Hepatocyte (in vitro differentiated cells): ENCODE results near the gene RIN3.

ENCODE experiments used
- EZH2phosphoT487 ChIP-seq: fragments of 200-600 bp; sonication (generic); IDR thresholded peaks from one replicate; pipeline ENCODE4 v1.6.1; 2018; ENCODE audit warnings: antibody characterized with exemption, mild to moderate bottlenecking, low read depth, moderate library complexity; ENCODE audit not compliant: unreplicated experiment, severe bottlenecking
- TF ChIP-seq, protein P1 (sequence below): fragments of 200-600 bp; sonication (generic); IDR thresholded peaks from 2 replicates; pipeline ENCODE4 v1.5.1; 2016; ENCODE audit warnings: antibody characterized with exemption, mild to moderate bottlenecking; ENCODE audit not compliant: poor library complexity

DNA sequence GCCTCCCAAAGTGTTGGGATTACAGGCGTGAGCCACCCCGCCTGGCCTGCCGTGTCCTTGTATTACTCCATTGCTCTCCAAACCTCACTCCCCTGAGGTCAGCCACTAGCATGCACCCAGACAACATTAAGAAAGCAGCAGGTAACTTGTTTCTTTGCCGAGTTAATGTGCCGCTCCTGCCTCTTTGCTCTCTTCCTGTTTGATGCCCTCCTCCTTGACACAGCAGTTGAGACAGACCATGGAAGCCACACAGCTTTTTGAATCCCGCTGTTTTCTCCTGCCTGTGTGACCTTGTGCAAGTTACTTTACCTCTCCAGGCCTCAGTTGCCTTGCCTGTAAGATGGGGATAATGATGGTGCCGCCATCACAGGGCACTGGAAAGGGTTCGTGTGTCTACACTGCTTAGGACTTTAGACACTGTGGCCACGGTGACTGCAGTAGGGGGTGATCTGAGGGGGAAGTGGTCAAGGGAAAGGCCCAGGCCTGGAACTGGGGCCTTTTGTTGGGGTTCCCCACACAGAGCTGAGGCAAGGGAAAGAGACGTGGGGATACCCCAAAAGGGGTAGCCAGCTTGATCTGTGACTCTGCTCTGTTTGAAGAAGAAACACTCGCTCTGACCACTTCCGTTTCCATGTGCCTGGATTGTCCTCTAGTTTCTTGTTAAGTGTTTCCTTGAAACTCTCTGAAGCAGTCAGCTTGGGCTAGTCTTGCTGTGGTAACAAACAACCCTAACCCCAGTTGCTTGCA, 69.3 kb downstream of the RIN3 start:
- TF ChIP-seq EZH2phosphoT487 = no peak
- TF ChIP-seq, protein P1, sequence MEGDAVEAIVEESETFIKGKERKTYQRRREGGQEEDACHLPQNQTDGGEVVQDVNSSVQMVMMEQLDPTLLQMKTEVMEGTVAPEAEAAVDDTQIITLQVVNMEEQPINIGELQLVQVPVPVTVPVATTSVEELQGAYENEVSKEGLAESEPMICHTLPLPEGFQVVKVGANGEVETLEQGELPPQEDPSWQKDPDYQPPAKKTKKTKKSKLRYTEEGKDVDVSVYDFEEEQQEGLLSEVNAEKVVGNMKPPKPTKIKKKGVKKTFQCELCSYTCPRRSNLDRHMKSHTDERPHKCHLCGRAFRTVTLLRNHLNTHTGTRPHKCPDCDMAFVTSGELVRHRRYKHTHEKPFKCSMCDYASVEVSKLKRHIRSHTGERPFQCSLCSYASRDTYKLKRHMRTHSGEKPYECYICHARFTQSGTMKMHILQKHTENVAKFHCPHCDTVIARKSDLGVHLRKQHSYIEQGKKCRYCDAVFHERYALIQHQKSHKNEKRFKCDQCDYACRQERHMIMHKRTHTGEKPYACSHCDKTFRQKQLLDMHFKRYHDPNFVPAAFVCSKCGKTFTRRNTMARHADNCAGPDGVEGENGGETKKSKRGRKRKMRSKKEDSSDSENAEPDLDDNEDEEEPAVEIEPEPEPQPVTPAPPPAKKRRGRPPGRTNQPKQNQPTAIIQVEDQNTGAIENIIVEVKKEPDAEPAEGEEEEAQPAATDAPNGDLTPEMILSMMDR = no peak
